ENCODE results near the gene RGS16.

Gene RGS16

GRCh38 chr1:182574156-182574555, 30.0 kb downstream of the RGS16 start:
- Histone ChIP-seq H3K4me3 (ENCODE audit: low read depth in 1 of 2, low read length in 1 of 2) (no peak overlapping the region), H3K4me1 (ENCODE audit: control insufficient read depth in 1 of 2, insufficient read depth in 1 of 2, low read depth in 1 of 2, low read length in 1 of 2) (no peaks in the 10 kb centered on the region), H3K27ac (no peak overlapping the region), H3K9me3 (peaks cover 3% of the 10 kb centered on the region), H3K36me3 (peaks cover 57% of the 10 kb centered on the region), H3K27me3 (no peaks in the 10 kb centered on the region)
- no peak for TF ChIP-seq CTCF (IDR thresholded peaks at IDR 0.05)

- Histone ChIP-seq H3K4me3 (ENCODE audit: low read depth in 1 of 2, low read length in 1 of 2) (no peak overlapping the region), H3K27ac (no peak overlapping the region), H3K9me3 (peaks cover 3% of the 10 kb centered on the region), H3K36me3 (peaks cover 33% of the 10 kb centered on the region), H3K27me3 (no peaks in the 10 kb centered on the region), H3K4me1 (ENCODE audit: control insufficient read depth in 1 of 2, insufficient read depth in 1 of 2, low read depth in 1 of 2, low read length in 1 of 2) (no peaks in the 10 kb centered on the region)
- no peak for TF ChIP-seq CTCF (IDR thresholded peaks at IDR 0.05)
Observed at GRCh38 chr1:182570611-182570970, 33.6 kb downstream of the RGS16 start.

- no peaks in the 10 kb centered on the region for H3K9me3 ChIP-seq
- H3K27me3 ChIP-seq: no peaks in the 10 kb centered on the region
- H3K4me3 ChIP-seq (ENCODE audit: low read depth in 1 of 2, low read length in 1 of 2): no peak overlapping the region
- H3K36me3 ChIP-seq: peaks cover 28% of the 10 kb centered on the region
- no peak overlapping the region for H3K27ac ChIP-seq
- TF ChIP-seq CTCF (IDR thresholded peaks at IDR 0.05): no peak
- no peaks in the 10 kb centered on the region for H3K4me1 ChIP-seq (ENCODE audit: control insufficient read depth in 1 of 2, insufficient read depth in 1 of 2, low read depth in 1 of 2, low read length in 1 of 2)
Observed at GRCh38 chr1:182569939-182570610, 34.1 kb downstream of the RGS16 start.

- Histone ChIP-seq H3K27ac (no peak overlapping the region), H3K9me3 (no peaks in the 10 kb centered on the region), H3K4me3 (ENCODE audit: low read depth in 1 of 2, low read length in 1 of 2) (no peak overlapping the region), H3K4me1 (ENCODE audit: control insufficient read depth in 1 of 2, insufficient read depth in 1 of 2, low read depth in 1 of 2, low read length in 1 of 2) (no peaks in the 10 kb centered on the region), H3K36me3 (peaks cover 15% of the 10 kb centered on the region), H3K27me3 (no peaks in the 10 kb centered on the region)
- TF ChIP-seq CTCF (IDR thresholded peaks at IDR 0.05): no peak
Observed at GRCh38 chr1:182568647-182569284, 35.4 kb downstream of the RGS16 start.

GRCh38 chr1:182567629-182568028, 36.6 kb downstream of the RGS16 start:
- Histone ChIP-seq H3K27ac (no peak overlapping the region), H3K36me3 (peaks cover 3% of the 10 kb centered on the region), H3K4me1 (ENCODE audit: control insufficient read depth in 1 of 2, insufficient read depth in 1 of 2, low read depth in 1 of 2, low read length in 1 of 2) (no peaks in the 10 kb centered on the region), H3K4me3 (ENCODE audit: low read depth in 1 of 2, low read length in 1 of 2) (no peak overlapping the region), H3K9me3 (no peaks in the 10 kb centered on the region), H3K27me3 (no peaks in the 10 kb centered on the region)
- no peak for TF ChIP-seq CTCF (IDR thresholded peaks at IDR 0.05)

Data from neutrophil (primary cell).